ENCODE results near the gene KCNG2. TPM values are rescaled to one million over a fixed set of nuclear protein-coding genes. Genes with fewer than 3 reads are reported as not detected.

The KCNG2 gene
- total and polyA plus RNA-seq, 10 of the 15 experiments (the other 5 are each of a cell fraction or from before 2014, with no cell fraction given) = 0.20 to 0.23 TPM; not detected in 8

DNA sequence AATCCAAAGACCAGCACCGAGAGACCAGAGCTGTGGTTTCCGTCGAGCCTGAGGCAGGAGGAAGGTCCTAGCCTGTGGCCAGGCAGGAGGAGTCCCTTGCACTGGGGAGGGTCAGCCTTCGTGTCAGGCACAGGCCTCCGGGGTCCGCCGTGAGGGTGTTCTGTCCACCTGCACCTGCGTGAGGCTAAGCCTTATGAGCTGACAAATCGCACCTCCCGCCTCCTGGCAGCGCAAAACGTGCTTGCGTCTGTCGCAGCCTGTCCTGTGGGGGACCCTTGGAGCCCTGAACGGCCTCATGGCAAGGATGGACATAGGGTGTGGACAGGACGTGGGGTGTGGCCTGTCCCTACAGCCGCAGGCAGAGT, 73.3 kb downstream of the KCNG2 start (continued):
- TF ChIP-seq, protein P1, sequence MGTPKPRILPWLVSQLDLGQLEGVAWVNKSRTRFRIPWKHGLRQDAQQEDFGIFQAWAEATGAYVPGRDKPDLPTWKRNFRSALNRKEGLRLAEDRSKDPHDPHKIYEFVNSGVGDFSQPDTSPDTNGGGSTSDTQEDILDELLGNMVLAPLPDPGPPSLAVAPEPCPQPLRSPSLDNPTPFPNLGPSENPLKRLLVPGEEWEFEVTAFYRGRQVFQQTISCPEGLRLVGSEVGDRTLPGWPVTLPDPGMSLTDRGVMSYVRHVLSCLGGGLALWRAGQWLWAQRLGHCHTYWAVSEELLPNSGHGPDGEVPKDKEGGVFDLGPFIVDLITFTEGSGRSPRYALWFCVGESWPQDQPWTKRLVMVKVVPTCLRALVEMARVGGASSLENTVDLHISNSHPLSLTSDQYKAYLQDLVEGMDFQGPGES (IDR thresholded peaks at IDR 0.05) = no peak
- TF ChIP-seq POU2F2 (IDR thresholded peaks at IDR 0.05; ENCODE audit: borderline replicate concordance, low read depth, low read length) (no peak), FOXM1 (IDR thresholded peaks at IDR 0.05; ENCODE audit: low read depth, low read length) (no peak), POLR2AphosphoS2 (IDR thresholded peaks at IDR 0.05; ENCODE audit: low read depth, low read length) (no peak), ZNF207 (IDR thresholded peaks at IDR 0.05; ENCODE audit: borderline replicate concordance) (no peak)
- TF ChIP-seq, protein P2, sequence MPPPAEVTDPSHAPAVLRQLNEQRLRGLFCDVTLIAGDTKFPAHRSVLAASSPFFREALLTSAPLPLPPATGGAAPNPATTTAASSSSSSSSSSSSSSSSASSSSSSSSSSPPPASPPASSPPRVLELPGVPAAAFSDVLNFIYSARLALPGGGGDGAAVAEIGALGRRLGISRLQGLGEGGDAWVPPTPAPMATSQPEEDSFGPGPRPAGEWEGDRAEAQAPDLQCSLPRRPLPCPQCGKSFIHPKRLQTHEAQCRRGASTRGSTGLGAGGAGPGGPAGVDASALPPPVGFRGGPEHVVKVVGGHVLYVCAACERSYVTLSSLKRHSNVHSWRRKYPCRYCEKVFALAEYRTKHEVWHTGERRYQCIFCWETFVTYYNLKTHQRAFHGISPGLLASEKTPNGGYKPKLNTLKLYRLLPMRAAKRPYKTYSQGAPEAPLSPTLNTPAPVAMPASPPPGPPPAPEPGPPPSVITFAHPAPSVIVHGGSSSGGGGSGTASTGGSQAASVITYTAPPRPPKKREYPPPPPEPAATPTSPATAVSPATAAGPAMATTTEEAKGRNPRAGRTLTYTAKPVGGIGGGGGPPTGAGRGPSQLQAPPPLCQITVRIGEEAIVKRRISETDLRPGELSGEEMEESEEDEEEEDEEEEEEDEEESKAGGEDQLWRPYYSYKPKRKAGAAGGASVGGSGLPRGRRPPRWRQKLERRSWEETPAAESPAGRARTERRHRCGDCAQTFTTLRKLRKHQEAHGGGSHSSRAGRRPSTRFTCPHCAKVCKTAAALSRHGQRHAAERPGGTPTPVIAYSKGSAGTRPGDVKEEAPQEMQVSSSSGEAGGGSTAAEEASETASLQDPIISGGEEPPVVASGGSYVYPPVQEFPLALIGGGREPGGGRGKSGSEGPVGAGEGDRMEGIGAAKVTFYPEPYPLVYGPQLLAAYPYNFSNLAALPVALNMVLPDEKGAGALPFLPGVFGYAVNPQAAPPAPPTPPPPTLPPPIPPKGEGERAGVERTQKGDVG (CRISPR knock-in tag; IDR thresholded peaks at IDR 0.05) = no peak

GRCh38 chr18:79871481-79872091, 73.8 kb downstream of the KCNG2 start:
- WGBS (ENCODE audit: insufficient coverage, insufficient replicate concordance, low lambda C conversion rate, missing lambda C conversion rate) = 69% methylated on average over 29 of the region's 33 CpGs
- intact Hi-C loops (cut with micrococcal nuclease; ENCODE audit: unreplicated experiment) = no loop called here
- DNase-seq (ENCODE audit: low read depth, low spot score) (no peak), ATAC-seq (no peak), FAIRE-seq (no peak)
- no peaks in the 10 kb centered on the region for H3K36me3 ChIP-seq (ENCODE audit: control insufficient read depth in 2 of 2, insufficient read depth in 2 of 2, low read length in 1 of 2)
- H2AFZ ChIP-seq (ENCODE audit: control insufficient read depth, low read depth, low read length) = no peak overlapping the region
- BruUV-seq (replicated peaks) = no TSS peak
- no peaks in the 10 kb centered on the region; the same call in 2 of the 3 replicates for H3K9me3 ChIP-seq (replicated peaks; ENCODE audit: control insufficient read depth, insufficient read depth, low read length)
- ChIA-PET CTCF (no interaction called here), POLR2A (interaction anchor here (0.6 kb wide), 1 partner anchor 115 kb away, joined by 4 read pairs; no protein-coding TSS in a partner anchor), SMC1A (ENCODE audit: uncharacterized antibody, unreplicated experiment) (no interaction called here), RAD21 (ENCODE audit: unreplicated experiment) (no interaction called here)
- in situ Hi-C loops (cut with MboI) = no loop called here
- H3K27ac ChIP-seq (ENCODE audit: control insufficient read depth, insufficient read depth) = no peak overlapping the region
- H3K4me1 ChIP-seq (ENCODE audit: control insufficient read depth, insufficient read depth, low read length) = no peaks in the 10 kb centered on the region
- no peak overlapping the region for H3K4me2 ChIP-seq (ENCODE audit: control insufficient read depth, insufficient read depth)
- H3K9ac ChIP-seq (ENCODE audit: control insufficient read depth, insufficient read depth, low read length) = no peak overlapping the region
- no peak overlapping the region for H3K4me3 ChIP-seq
- no peaks in the 10 kb centered on the region for H3K79me2 ChIP-seq (ENCODE audit: control insufficient read depth, insufficient read depth, low read length)
- H4K20me1 ChIP-seq (ENCODE audit: control insufficient read depth, insufficient read depth) = no peaks in the 10 kb centered on the region
- no peaks in the 10 kb centered on the region for H3K27me3 ChIP-seq (replicated peaks in 1 of 2; ENCODE audit: control insufficient read depth in 2 of 2, insufficient read depth in 2 of 2, low read length in 1 of 2)
- TF ChIP-seq TCF7 (IDR thresholded peaks at IDR 0.05; ENCODE audit: borderline replicate concordance) = no peak
- TF ChIP-seq NR2C2 (IDR thresholded peaks at IDR 0.05; ENCODE audit: borderline replicate concordance, control insufficient read depth, insufficient read length, low read depth) = no peak
- no peak for TF ChIP-seq KLF5 (IDR thresholded peaks at IDR 0.05; ENCODE audit: partially characterized antibody)
- TF ChIP-seq MYB (IDR thresholded peaks at IDR 0.05; ENCODE audit: borderline replicate concordance, low read depth, low read length) = no peak
- no peak for TF ChIP-seq SREBF1 (IDR thresholded peaks at IDR 0.05; ENCODE audit: low read length)
- no peak for TF ChIP-seq E2F8 (IDR thresholded peaks at IDR 0.05; ENCODE audit: low read depth, partially characterized antibody)
- TF ChIP-seq EZH2 (IDR thresholded peaks at IDR 0.05; ENCODE audit: borderline replicate concordance, control insufficient read depth, low read depth, low read length) = no peak
- no peak for TF ChIP-seq MAX (IDR thresholded peaks at IDR 0.05; ENCODE audit: low read depth, low read length)
- no peak for TF ChIP-seq IRF4 (IDR thresholded peaks at IDR 0.05; ENCODE audit: low read depth, low read length)

Data from GM12878 (cell line).